Caco-2 (cell line): ENCODE measurements around the gene MED14. TPM values are rescaled to one million over a fixed set of nuclear protein-coding genes. Genes with fewer than 3 reads are reported as not detected.

Experiments used
- BruUV-seq: library from RNA; stranded (reverse); fragments of 400-500 nt; replicated peaks from 2 replicates; lab custom pipeline; 2021; lab: Mats Ljungman, UMichigan
- CTCF ChIA-PET: fragments of 300-600 bp; sonication (Branson Sonifier 250); formaldehyde crosslinking; loops from one replicate; lab custom pipeline; 2022; ENCODE audit warnings: antibody characterized with exemption; lab: Charles Lee
- POLR2A ChIA-PET: fragments of 300-600 bp; sonication (Branson Sonifier 250); formaldehyde crosslinking; loops from one replicate; lab custom pipeline; 2022; ENCODE audit warnings: antibody characterized with exemption; lab: Charles Lee
- DNase-seq, 2 experiments: peaks; one replicate each; pipeline versions ENCODE4 v3.0.0 to v3.0.0-alpha.2; 2020 to 2022
- H3K27me3 ChIP-seq: replicated peaks from 2 replicates; pipeline ENCODE4 v1.6.0; 2011; ENCODE audit warnings: low read length; ENCODE audit not compliant: control insufficient read depth, insufficient read depth
- H3K36me3 ChIP-seq: 2 replicates; pipeline ENCODE4 v1.5.1; 2011; ENCODE audit warnings: low read length; ENCODE audit not compliant: control insufficient read depth, insufficient read depth
- H3K4me1 ChIP-seq: fragments of 250-450 bp; sonication (Bioruptor Pico); 2 replicates; pipeline ENCODE4 v1.5.1; 2020; ENCODE audit warnings: mild to moderate bottlenecking
- H3K4me3 ChIP-seq: 2 replicates; pipeline ENCODE4 v1.5.1; 2011; ENCODE audit warnings: low read depth, mild to moderate bottlenecking, control low read depth, low read length
- H3K9me3 ChIP-seq: fragments of 250-450 bp; sonication (Bioruptor Pico); 2 replicates; pipeline ENCODE4 v1.5.1; 2020; ENCODE audit warnings: mild to moderate bottlenecking, moderate library complexity
- H3K27ac Mint-ChIP-seq: one replicate; pipeline ENCODE4 v1.8.0; 2022; ENCODE audit warnings: mixed read lengths; ENCODE audit not compliant: unreplicated experiment
- H3K27me3 Mint-ChIP-seq: one replicate; pipeline ENCODE4 v1.8.0; 2022; ENCODE audit warnings: mixed read lengths; ENCODE audit not compliant: insufficient read depth, unreplicated experiment
- H3K36me3 Mint-ChIP-seq: one replicate; pipeline ENCODE4 v1.8.0; 2022; ENCODE audit warnings: mild to moderate bottlenecking, mixed read lengths; ENCODE audit not compliant: insufficient read depth, unreplicated experiment
- H3K4me1 Mint-ChIP-seq: one replicate; pipeline ENCODE4 v1.8.0; 2022; ENCODE audit warnings: low read depth, mixed read lengths; ENCODE audit not compliant: unreplicated experiment
- H3K4me3 Mint-ChIP-seq: one replicate; pipeline ENCODE4 v1.8.0; 2022; ENCODE audit warnings: mild to moderate bottlenecking, moderate library complexity, mixed read lengths; ENCODE audit not compliant: unreplicated experiment
- H3K9me3 Mint-ChIP-seq: one replicate; pipeline ENCODE4 v1.8.0; 2022; ENCODE audit warnings: mixed read lengths; ENCODE audit not compliant: unreplicated experiment
- intact Hi-C: fragments of 100-400 bp; cut with micrococcal nuclease; formaldehyde crosslinking; loops from one replicate; pipeline ENCODE4 v1.10.0; 2022; ENCODE audit not compliant: unreplicated experiment
- total RNA-seq: library from RNA; stranded (reverse); gene quantifications from 2 replicates; pipeline ENCODE4 v1.2.3, GENCODE V29; 2022
- TF ChIP-seq, protein P1 (sequence below), 2 experiments: fragments of 200-600 bp in 1 of 2; IDR thresholded peaks; 1 replicate in 1 of 2; 2 replicates in 1 of 2; pipeline versions ENCODE4 v1.5.1 to v1.8.0; 2011 to 2022; ENCODE audit warnings: antibody characterized with exemption in 1 of 2, control low read depth in 1 of 2, inconsistent platforms in 1 of 2, low read depth in 1 of 2, low read length in 1 of 2, mild to moderate bottlenecking in 1 of 2, moderate library complexity in 1 of 2; ENCODE audit not compliant: insufficient read depth in 1 of 2, severe bottlenecking in 1 of 2, unreplicated experiment in 1 of 2

The MED14 gene
- total RNA-seq, 1 experiment from 2014 or later: 42.6 TPM

DNA sequence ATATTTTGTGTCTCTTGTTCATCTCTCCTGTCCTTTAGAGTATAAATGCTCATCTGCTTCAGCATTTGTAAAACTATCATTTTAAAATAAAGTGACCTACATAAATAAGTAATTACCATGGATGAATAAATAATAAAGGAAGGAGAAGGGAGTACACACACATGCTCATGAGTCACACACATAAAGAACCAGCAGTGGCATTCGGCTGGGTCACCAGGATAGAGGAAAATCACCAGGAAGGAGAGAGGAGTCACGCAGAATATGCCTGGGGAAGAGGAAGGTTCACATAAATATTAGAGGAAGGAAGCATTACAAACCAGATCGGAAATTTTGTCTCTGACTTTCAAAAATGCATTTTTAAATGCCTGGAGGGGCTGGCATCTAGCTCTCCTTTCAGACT is 38.5 kb upstream of the MED14 start:
- no peaks in the 10 kb centered on the region for H3K36me3 Mint-ChIP-seq
- H3K9me3 ChIP-seq: no peaks in the 10 kb centered on the region
- no peak overlapping the region for H3K27ac Mint-ChIP-seq
- no peak overlapping the region for H3K4me3 Mint-ChIP-seq
- H3K4me1 Mint-ChIP-seq: no peaks in the 10 kb centered on the region
- DNase-seq: no peak
- ChIA-PET POLR2A (no interaction called here), CTCF (no interaction called here)
- TF ChIP-seq, protein P1, sequence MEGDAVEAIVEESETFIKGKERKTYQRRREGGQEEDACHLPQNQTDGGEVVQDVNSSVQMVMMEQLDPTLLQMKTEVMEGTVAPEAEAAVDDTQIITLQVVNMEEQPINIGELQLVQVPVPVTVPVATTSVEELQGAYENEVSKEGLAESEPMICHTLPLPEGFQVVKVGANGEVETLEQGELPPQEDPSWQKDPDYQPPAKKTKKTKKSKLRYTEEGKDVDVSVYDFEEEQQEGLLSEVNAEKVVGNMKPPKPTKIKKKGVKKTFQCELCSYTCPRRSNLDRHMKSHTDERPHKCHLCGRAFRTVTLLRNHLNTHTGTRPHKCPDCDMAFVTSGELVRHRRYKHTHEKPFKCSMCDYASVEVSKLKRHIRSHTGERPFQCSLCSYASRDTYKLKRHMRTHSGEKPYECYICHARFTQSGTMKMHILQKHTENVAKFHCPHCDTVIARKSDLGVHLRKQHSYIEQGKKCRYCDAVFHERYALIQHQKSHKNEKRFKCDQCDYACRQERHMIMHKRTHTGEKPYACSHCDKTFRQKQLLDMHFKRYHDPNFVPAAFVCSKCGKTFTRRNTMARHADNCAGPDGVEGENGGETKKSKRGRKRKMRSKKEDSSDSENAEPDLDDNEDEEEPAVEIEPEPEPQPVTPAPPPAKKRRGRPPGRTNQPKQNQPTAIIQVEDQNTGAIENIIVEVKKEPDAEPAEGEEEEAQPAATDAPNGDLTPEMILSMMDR (IDR thresholded peaks at IDR 0.05; ENCODE audit: insufficient read depth in 1 of 2, low read depth in 1 of 2, low read length in 1 of 2, severe bottlenecking in 1 of 2, unreplicated experiment in 1 of 2): no peak
- H3K27me3 Mint-ChIP-seq: no peaks in the 10 kb centered on the region
- no peaks in the 10 kb centered on the region for H3K9me3 Mint-ChIP-seq
- no TSS peak for BruUV-seq
- H3K4me3 ChIP-seq: no peak overlapping the region
- intact Hi-C loops: no loop called here
- H3K27me3 ChIP-seq: no peaks in the 10 kb centered on the region
- no peaks in the 10 kb centered on the region for H3K4me1 ChIP-seq
- H3K36me3 ChIP-seq: no peaks in the 10 kb centered on the region

DNA sequence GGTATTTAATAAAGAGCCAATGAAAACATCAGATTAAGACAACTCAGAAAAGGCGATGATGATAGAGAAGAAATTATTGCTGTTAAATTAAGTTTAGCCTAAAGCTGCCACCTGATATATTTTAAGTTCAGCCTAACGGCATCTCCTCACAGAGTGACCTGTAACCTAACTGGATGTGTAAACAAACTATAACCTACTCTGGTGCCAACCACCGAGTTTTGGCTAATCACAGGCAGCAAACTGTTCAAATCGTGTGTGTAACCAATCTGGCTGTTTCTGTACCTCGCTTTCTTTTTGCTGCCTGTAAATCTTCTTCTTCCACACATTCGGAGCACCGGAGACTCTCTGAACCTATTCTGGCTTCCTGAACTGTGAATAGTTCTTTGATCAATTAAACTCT is 37.8 kb upstream of the MED14 start:
- CTCF ChIA-PET: no interaction called here

DNA sequence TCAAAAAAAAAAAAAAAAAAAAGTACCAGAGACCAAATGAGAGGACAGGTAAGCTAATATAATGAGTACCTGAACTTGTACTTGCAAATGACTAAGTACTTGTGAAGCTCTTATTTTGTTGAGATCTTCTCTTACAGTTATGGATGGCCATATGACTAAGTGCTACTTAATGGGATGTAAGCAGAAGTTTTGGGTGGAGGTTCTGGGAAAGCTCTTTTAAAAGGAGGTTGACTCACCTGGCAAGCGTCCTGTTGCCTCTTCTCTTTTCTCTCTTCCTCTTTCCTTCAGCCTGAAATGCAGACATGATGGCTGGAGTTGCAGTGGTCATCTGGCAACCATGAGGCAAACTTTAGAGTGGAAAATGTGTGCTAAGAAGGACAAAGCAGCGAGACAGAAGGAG is 36.9 kb upstream of the MED14 start:
- H3K4me1 Mint-ChIP-seq: no peaks in the 10 kb centered on the region
- intact Hi-C loops: no loop called here
- ChIA-PET POLR2A (no interaction called here), CTCF (no interaction called here)
- no peak for DNase-seq
- no peak overlapping the region for H3K4me3 Mint-ChIP-seq
- no peaks in the 10 kb centered on the region for H3K36me3 Mint-ChIP-seq
- no peaks in the 10 kb centered on the region for H3K4me1 ChIP-seq
- TF ChIP-seq, protein P1 (IDR thresholded peaks at IDR 0.05; ENCODE audit: insufficient read depth in 1 of 2, low read depth in 1 of 2, low read length in 1 of 2, severe bottlenecking in 1 of 2, unreplicated experiment in 1 of 2): no peak
- H3K27me3 Mint-ChIP-seq: no peaks in the 10 kb centered on the region
- H3K4me3 ChIP-seq: no peak overlapping the region
- BruUV-seq: no TSS peak
- H3K9me3 Mint-ChIP-seq: no peaks in the 10 kb centered on the region
- no peak overlapping the region for H3K27ac Mint-ChIP-seq
- H3K9me3 ChIP-seq: no peaks in the 10 kb centered on the region
- H3K27me3 ChIP-seq: no peaks in the 10 kb centered on the region
- H3K36me3 ChIP-seq: no peaks in the 10 kb centered on the region

More for the DNA sequence above, 37.8 kb upstream of the MED14 start:
- Mint-ChIP-seq H3K27me3 (no peaks in the 10 kb centered on the region), H3K4me1 (no peaks in the 10 kb centered on the region), H3K27ac (no peak overlapping the region), H3K4me3 (no peak overlapping the region), H3K36me3 (no peaks in the 10 kb centered on the region), H3K9me3 (no peaks in the 10 kb centered on the region)
- Histone ChIP-seq H3K4me1 (no peaks in the 10 kb centered on the region), H3K9me3 (no peaks in the 10 kb centered on the region), H3K27me3 (no peaks in the 10 kb centered on the region), H3K4me3 (no peak overlapping the region), H3K36me3 (no peaks in the 10 kb centered on the region)
- BruUV-seq: no TSS peak
- TF ChIP-seq, protein P1 (IDR thresholded peaks at IDR 0.05; ENCODE audit: insufficient read depth in 1 of 2, low read depth in 1 of 2, low read length in 1 of 2, severe bottlenecking in 1 of 2, unreplicated experiment in 1 of 2): no peak
- POLR2A ChIA-PET: no interaction called here
- intact Hi-C loops: no loop called here
- no peak for DNase-seq
